Thoracic aorta (tissue), 2 donors: ENCODE measurements around the gene CD164. TPM values are rescaled to one million over a fixed set of nuclear protein-coding genes. Genes with fewer than 3 reads are reported as not detected.
"Not testable (repeated sequence)": the region's sequence is repeated elsewhere in the genome, so short reads cannot be mapped to it uniquely, and the experiment has no call there.

Experiments used
- ATAC-seq: fragments of 150-250 bp; one replicate; pipeline ENCODE4 v1.8.0; 2017; ENCODE audit warnings: low read depth; ENCODE audit not compliant: insufficient number of reproducible peaks, low FRiP score
- DNase-seq: peaks from one replicate; pipeline ENCODE4 v3.0.0-alpha.2; 2020; ENCODE audit warnings: low spot score
- H3K27ac ChIP-seq, 2 donors: fragments of 200-600 bp; sonication (generic); 1 replicate in 1 of 2; 2 replicates in 1 of 2; pipeline ENCODE4 v1.5.1; 2016; ENCODE audit warnings: mild to moderate bottlenecking in 2 of 2, moderate library complexity in 2 of 2
- H3K27me3 ChIP-seq: fragments of 200-600 bp; sonication (generic); replicated peaks from 2 replicates; pipeline ENCODE4 v1.6.0; 2016; ENCODE audit warnings: mild to moderate bottlenecking; ENCODE audit not compliant: insufficient read depth
- H3K36me3 ChIP-seq: fragments of 200-600 bp; sonication (generic); one replicate; pipeline ENCODE4 v1.5.1; 2016
- H3K4me1 ChIP-seq, 2 donors: fragments of 200-600 bp; sonication (generic); 1 replicate in 1 of 2; 2 replicates in 1 of 2; pipeline versions ENCODE4 v1.5.1 to v1.6.0; 2016; ENCODE audit warnings: low read depth in 2 of 2, mild to moderate bottlenecking in 1 of 2; ENCODE audit not compliant: control insufficient read depth in 1 of 2
- H3K4me3 ChIP-seq: fragments of 200-600 bp; sonication (generic); 2 replicates; pipeline ENCODE4 v1.5.1; 2016; ENCODE audit warnings: mild to moderate bottlenecking
- H3K9me3 ChIP-seq: fragments of 200-600 bp; sonication (generic); 2 replicates; pipeline ENCODE4 v1.5.1; 2016
- total RNA-seq, 2 donors: library from RNA; depleted of rRNA; stranded (reverse); fragments of >200 nt; gene quantifications; one replicate each; pipeline versions ENCODE4 v1.1.0 to v1.2.3, GENCODE V29; 2016
- TF ChIP-seq, protein P1 (sequence below): fragments of 200-600 bp; sonication (generic); IDR thresholded peaks from one replicate; pipeline ENCODE4 v1.5.1; 2019; ENCODE audit warnings: antibody characterized with exemption

CD164 gene
- total RNA-seq, 2 donors from 2014 or later, result 166 to 223 TPM

DNA sequence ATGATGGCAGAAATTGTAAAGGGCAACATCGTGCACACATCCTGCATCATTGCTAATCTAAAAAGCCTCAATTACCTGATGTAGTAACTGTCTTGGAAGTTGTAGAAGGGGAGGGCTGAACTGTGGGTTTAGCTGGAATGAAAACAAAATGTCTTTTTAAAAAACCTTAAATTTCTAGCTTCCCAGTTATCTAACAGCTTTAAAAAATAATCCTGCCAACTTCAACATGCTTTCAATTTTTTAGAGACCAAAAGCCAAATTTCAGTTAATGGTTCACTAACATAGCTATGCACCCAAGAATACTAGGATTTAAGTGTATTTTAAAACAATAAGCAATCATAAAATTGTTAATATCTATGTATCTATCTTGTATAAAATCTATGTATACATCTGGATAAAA, 11.9 kb downstream of the CD164 start:
- Histone ChIP-seq H3K4me1 (peaks cover 19 to 35% of the 10 kb centered on the region in 2 donors), H3K27ac (no peak overlapping the region), H3K27me3 (no peaks in the 10 kb centered on the region), H3K9me3 (no peaks in the 10 kb centered on the region), H3K36me3 (peaks cover 49% of the 10 kb centered on the region), H3K4me3 (no peak overlapping the region)
- no peak for ATAC-seq
- TF ChIP-seq, protein P1, sequence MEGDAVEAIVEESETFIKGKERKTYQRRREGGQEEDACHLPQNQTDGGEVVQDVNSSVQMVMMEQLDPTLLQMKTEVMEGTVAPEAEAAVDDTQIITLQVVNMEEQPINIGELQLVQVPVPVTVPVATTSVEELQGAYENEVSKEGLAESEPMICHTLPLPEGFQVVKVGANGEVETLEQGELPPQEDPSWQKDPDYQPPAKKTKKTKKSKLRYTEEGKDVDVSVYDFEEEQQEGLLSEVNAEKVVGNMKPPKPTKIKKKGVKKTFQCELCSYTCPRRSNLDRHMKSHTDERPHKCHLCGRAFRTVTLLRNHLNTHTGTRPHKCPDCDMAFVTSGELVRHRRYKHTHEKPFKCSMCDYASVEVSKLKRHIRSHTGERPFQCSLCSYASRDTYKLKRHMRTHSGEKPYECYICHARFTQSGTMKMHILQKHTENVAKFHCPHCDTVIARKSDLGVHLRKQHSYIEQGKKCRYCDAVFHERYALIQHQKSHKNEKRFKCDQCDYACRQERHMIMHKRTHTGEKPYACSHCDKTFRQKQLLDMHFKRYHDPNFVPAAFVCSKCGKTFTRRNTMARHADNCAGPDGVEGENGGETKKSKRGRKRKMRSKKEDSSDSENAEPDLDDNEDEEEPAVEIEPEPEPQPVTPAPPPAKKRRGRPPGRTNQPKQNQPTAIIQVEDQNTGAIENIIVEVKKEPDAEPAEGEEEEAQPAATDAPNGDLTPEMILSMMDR, result no peak
- no peak for DNase-seq

DNA sequence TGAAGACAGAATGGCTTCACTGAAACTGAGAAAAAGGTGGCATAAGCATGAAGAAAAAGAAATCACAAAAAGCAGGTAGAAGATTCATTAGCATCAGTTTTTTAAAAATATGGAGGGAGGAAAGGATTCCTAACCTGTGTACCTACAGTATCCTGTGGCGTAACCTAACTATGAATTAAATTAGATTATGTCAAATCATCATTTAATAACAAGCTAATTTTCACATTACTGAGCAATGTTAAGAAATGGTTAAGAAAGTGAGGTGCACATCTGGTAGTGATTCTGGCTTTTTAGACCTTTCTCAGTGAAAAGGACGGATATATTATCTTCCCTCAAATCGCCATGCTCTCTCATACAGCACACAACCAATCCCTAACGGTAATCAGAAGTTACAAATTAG, 12.5 kb downstream of the CD164 start:
- Histone ChIP-seq H3K4me3 (no peak overlapping the region), H3K27me3 (no peaks in the 10 kb centered on the region), H3K27ac (no peak overlapping the region), H3K36me3 (peaks cover 47% of the 10 kb centered on the region), H3K9me3 (no peaks in the 10 kb centered on the region), H3K4me1 (peaks cover 19 to 31% of the 10 kb centered on the region in 2 donors)
- DNase-seq (no peak), ATAC-seq (no peak)
- TF ChIP-seq, protein P1, result no peak

DNA sequence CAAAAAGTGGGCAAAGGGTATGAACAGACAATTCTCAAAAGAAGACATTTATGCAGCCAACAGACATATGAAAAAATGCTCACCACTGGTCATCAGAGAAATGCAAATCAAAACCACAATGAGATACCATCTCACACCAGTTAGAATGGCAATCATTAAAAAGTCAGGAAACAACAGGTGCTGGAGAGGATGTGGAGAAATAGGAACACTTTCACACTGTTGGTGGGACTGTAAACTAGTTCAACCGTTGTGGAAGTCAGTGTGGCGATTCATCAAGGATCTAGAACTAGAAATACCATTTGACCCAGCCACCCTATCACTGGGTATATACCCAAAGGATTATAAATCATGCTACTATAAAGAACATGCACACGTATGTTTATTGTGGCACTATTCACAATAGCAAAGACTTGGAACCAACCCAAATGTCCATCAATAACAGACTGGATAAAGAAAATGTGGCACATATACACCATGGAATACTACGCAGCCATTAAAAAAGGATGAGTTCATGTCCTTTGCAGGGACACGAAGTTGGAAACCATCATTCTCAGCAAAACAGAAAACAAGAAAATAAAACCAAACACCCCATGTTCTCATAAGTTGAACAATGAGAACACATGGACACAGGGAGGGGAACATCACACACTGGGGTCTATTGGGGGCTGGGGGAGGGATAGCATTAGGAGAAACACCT, 17.7 kb downstream of the CD164 start:
- not testable (repeated sequence) for H3K4me1 ChIP-seq, H3K27me3 ChIP-seq, H3K4me3 ChIP-seq, H3K27ac ChIP-seq, DNase-seq, ATAC-seq, H3K9me3 ChIP-seq
- H3K36me3 ChIP-seq, result peaks cover 44% of the 10 kb centered on the region

DNA sequence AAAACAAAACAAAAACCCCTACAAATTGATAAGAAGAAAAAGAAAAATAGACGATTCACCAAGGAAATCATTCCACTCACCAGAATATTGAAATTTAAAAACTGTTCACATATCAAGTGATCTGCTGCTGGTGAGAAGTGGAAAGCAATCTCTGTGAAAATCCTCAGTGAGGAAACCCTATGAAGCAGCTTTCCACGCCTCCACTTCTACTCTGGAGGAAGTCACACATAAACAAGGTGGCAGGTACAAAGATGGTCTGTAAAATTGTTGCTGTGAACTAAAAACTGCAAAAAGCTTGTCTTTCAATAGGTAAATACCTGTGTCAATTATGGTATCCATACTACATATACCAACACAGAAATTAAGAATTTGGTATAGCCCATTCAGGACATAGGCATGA, 18.5 kb downstream of the CD164 start:
- DNase-seq, result no peak
- no peaks in the 10 kb centered on the region for H3K9me3 ChIP-seq
- ATAC-seq, result no peak
- peaks cover 43% of the 10 kb centered on the region for H3K36me3 ChIP-seq
- H3K27ac ChIP-seq, result no peak overlapping the region
- no peaks in the 10 kb centered on the region for H3K27me3 ChIP-seq
- H3K4me3 ChIP-seq, result no peak overlapping the region
- peaks cover 4 to 5% of the 10 kb centered on the region in 2 donors for H3K4me1 ChIP-seq
- TF ChIP-seq, protein P1, result no peak

DNA sequence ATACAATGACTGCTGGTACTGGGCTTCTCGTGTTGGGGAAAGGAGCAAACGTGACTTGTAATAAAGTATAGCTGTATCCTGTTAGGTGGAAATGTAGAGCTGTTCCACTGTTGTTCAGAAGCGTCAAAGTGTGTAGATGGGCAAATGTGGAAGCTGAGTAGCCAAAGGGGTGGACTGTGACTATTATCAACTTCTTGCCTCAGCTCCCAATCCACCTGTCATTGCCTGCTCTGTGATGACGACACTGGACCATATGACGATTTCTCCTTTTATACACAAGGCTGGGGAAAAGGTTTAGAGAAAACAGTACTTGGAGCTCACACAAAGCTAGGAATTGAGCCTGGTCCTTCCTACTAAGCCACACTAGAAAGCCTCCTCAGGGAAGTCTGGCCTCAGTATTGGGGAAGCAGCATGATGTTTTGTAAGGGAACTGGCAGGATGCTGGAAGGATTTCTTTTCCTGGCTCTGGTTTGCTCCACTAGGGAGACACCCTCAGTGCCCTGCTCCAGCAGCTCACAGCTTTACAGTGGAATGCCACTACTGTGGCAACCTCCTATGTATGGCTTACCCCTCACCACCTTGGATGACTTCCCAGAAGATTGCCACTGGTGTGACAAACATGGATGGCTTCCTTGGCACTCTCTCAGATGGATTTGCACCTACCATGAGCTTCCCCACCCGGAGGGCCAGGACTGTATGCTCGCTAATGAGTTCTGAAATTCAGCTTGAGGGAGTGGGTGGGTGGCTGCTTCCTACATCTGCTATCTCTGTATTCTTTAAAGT, 20.0 kb downstream of the CD164 start:
- no peaks in the 10 kb centered on the region for H3K9me3 ChIP-seq
- H3K27me3 ChIP-seq, result no peaks in the 10 kb centered on the region
- no peak overlapping the region for H3K4me3 ChIP-seq
- DNase-seq (no peak), ATAC-seq (no peak)
- H3K36me3 ChIP-seq, result peaks cover 32% of the 10 kb centered on the region
- peaks cover 4 to 5% of the 10 kb centered on the region in 2 donors for H3K4me1 ChIP-seq
- no peak overlapping the region for H3K27ac ChIP-seq
- TF ChIP-seq, protein P1, result no peak
